H1 (cell line): ENCODE measurements around the gene TMPRSS3. TPM values are rescaled to one million over a fixed set of nuclear protein-coding genes. Genes with fewer than 3 reads are reported as not detected.

Source experiments
- CTCF ChIA-PET: fragments of 300-600 bp; sonication (Branson Sonifier 250); formaldehyde crosslinking; loops from one replicate; lab custom pipeline; 2021; ENCODE audit not compliant: partially characterized antibody; lab: Charles Lee
- POLR2A ChIA-PET: fragments of 300-600 bp; sonication (Branson Sonifier 250); formaldehyde crosslinking; loops from one replicate; lab custom pipeline; 2021; ENCODE audit warnings: inconsistent platforms; ENCODE audit not compliant: partially characterized antibody; lab: Charles Lee
- DNase-seq, 2 experiments: peaks; one replicate each; pipeline versions ENCODE4 v3.0.0 to v3.0.0-alpha.2; 2010 to 2022; ENCODE audit warnings: low spot score in 2 of 2, low read depth in 1 of 2, mixed read lengths in 1 of 2
- FAIRE-seq: peaks from 2 replicates; lab custom pipeline; 2011; peaks lifted over from hg19 to GRCh38; lab: Jason Lieb, UNC
- H2AFZ ChIP-seq: 2 replicates; pipeline ENCODE4 v1.8.1; 2012; ENCODE audit warnings: low read length, inconsistent platforms
- H2AK5ac ChIP-seq: 2 replicates; pipeline ENCODE4 v1.6.1; 2013; ENCODE audit warnings: low read depth, low read length
- H2BK120ac ChIP-seq: replicated peaks from 2 replicates; pipeline ENCODE3; 2013; ENCODE audit warnings: low read depth, low read length, inconsistent platforms
- H2BK12ac ChIP-seq: 2 replicates; pipeline ENCODE4 v1.6.1; 2013; ENCODE audit warnings: low read depth, low read length
- H2BK15ac ChIP-seq: 2 replicates; pipeline ENCODE4 v1.6.1; 2013; ENCODE audit warnings: low read length
- H2BK20ac ChIP-seq: 2 replicates; pipeline ENCODE4 v1.6.1; 2013; ENCODE audit warnings: low read length
- H2BK5ac ChIP-seq: 2 replicates; pipeline ENCODE4 v1.6.1; 2013; ENCODE audit warnings: low read depth, low read length
- H3K14ac ChIP-seq: 2 replicates; pipeline ENCODE4 v1.6.1; 2013; ENCODE audit warnings: inconsistent platforms; ENCODE audit not compliant: insufficient read length
- H3K18ac ChIP-seq: 2 replicates; pipeline ENCODE4 v1.6.1; 2013; ENCODE audit warnings: low read length; ENCODE audit errors: extremely low read depth
- H3K23ac ChIP-seq: 2 replicates; pipeline ENCODE4 v1.6.1; 2013; ENCODE audit warnings: inconsistent platforms; ENCODE audit not compliant: insufficient read length
- H3K23me2 ChIP-seq: 2 replicates; pipeline ENCODE4 v1.6.1; 2013; ENCODE audit warnings: low read depth, low read length
- H3K27ac ChIP-seq: 2 replicates; pipeline ENCODE4 v1.6.1; 2011; ENCODE audit warnings: low read depth, low read length, inconsistent platforms
- H3K27me3 ChIP-seq, 4 experiments: replicated peaks in 1 of 4; 1 replicate in 1 of 4; 2 replicates in 3 of 4; pipeline versions ENCODE4 v1.6.1 to v1.8.1; 2011 to 2013; ENCODE audit warnings: low read length in 3 of 4, mild to moderate bottlenecking in 3 of 4, inconsistent platforms in 2 of 4, mixed read lengths in 2 of 4, moderate library complexity in 1 of 4; ENCODE audit not compliant: control insufficient read depth in 3 of 4, insufficient read depth in 3 of 4; ENCODE audit errors: extremely low read depth in 1 of 4
- H3K36me3 ChIP-seq, 4 experiments: 2 replicates each; pipeline versions ENCODE4 v1.6.1 to v1.8.1; 2011 to 2013; ENCODE audit warnings: mild to moderate bottlenecking in 4 of 4, low read length in 3 of 4, moderate library complexity in 2 of 4, control low read depth in 1 of 4, inconsistent platforms in 1 of 4; ENCODE audit not compliant: insufficient read depth in 4 of 4, control insufficient read depth in 2 of 4
- H3K4ac ChIP-seq: replicated peaks from 2 replicates; pipeline ENCODE3; 2013; ENCODE audit warnings: low read length, low read depth, mixed read lengths, inconsistent platforms; ENCODE audit not compliant: insufficient read length
- H3K4me1 ChIP-seq, 4 experiments: replicated peaks in 1 of 4; 1 replicate in 1 of 4; 2 replicates in 3 of 4; pipeline versions ENCODE4 v1.6.1 to v1.8.1; 2011 to 2013; ENCODE audit warnings: low read length in 3 of 4, inconsistent platforms in 2 of 4, mixed read lengths in 1 of 4; ENCODE audit not compliant: insufficient read depth in 4 of 4, control insufficient read depth in 3 of 4
- H3K4me2 ChIP-seq, 2 experiments: 2 replicates each; pipeline versions ENCODE4 v1.6.1 to v1.8.1; 2011 to 2013; ENCODE audit warnings: low read depth in 2 of 2, low read length in 2 of 2, control low read depth in 1 of 2, inconsistent platforms in 1 of 2, mild to moderate bottlenecking in 1 of 2; ENCODE audit not compliant: insufficient read depth in 1 of 2
- H3K4me3 ChIP-seq, 4 experiments: fragments of 200-600, 300-600 bp in 1 of 4; sonication (generic), shearing (Covaris generic), sonication (Bioruptor Twin) in 1 of 4; 2 replicates each; pipeline versions ENCODE4 v1.5.1 to v1.8.1; 2011 to 2016; ENCODE audit warnings: low read length in 4 of 4, low read depth in 3 of 4, control low read depth in 2 of 4, inconsistent platforms in 2 of 4, mild to moderate bottlenecking in 2 of 4, mixed read lengths in 1 of 4, moderate library complexity in 1 of 4; ENCODE audit not compliant: insufficient read depth in 2 of 4; ENCODE audit errors: extremely low read depth in 1 of 4
- H3K56ac ChIP-seq: replicated peaks from 2 replicates; pipeline ENCODE3; 2013; ENCODE audit warnings: low read depth, mild to moderate bottlenecking, mixed read lengths, low read length, inconsistent platforms; ENCODE audit not compliant: insufficient read length
- H3K79me1 ChIP-seq: 2 replicates; pipeline ENCODE4 v1.6.1; 2013; ENCODE audit warnings: low read depth, low read length, control low read depth
- H3K79me2 ChIP-seq, 2 experiments: 2 replicates each; pipeline versions ENCODE4 v1.6.1 to v1.8.1; 2012 to 2013; ENCODE audit warnings: low read length in 2 of 2, mild to moderate bottlenecking in 2 of 2, inconsistent platforms in 1 of 2; ENCODE audit not compliant: insufficient read depth in 2 of 2, control insufficient read depth in 1 of 2
- H3K9ac ChIP-seq, 4 experiments: replicated peaks in 1 of 4; 1 replicate in 1 of 4; 2 replicates in 3 of 4; pipeline versions ENCODE4 v1.6.1 to v1.8.1; 2011 to 2013; ENCODE audit warnings: low read depth in 3 of 4, low read length in 3 of 4, control low read depth in 2 of 4, mild to moderate bottlenecking in 2 of 4, moderate library complexity in 2 of 4, inconsistent platforms in 1 of 4; ENCODE audit errors: extremely low read depth in 1 of 4
- H3K9me3 ChIP-seq, 2 experiments: 2 replicates each; pipeline versions ENCODE4 v1.6.1 to v1.8.1; 2012 to 2013; ENCODE audit warnings: mild to moderate bottlenecking in 2 of 2, moderate library complexity in 2 of 2, control low read depth in 1 of 2, inconsistent platforms in 1 of 2, low read depth in 1 of 2, low read length in 1 of 2, mixed read lengths in 1 of 2; ENCODE audit not compliant: insufficient read depth in 2 of 2
- H4K20me1 ChIP-seq, 2 experiments: replicated peaks in 1 of 2; 2 replicates each; pipeline versions ENCODE3 to v1.8.1; 2011 to 2013; ENCODE audit warnings: inconsistent platforms in 2 of 2, low read length in 2 of 2, mild to moderate bottlenecking in 1 of 2; ENCODE audit not compliant: insufficient read depth in 2 of 2, control insufficient read depth in 1 of 2
- H4K5ac ChIP-seq: 2 replicates; pipeline ENCODE4 v1.6.1; 2013; ENCODE audit warnings: low read length, low read depth, mixed read lengths, inconsistent platforms; ENCODE audit not compliant: insufficient read length
- H4K8ac ChIP-seq: 2 replicates; pipeline ENCODE4 v1.8.0; 2013; ENCODE audit warnings: mild to moderate bottlenecking, moderate library complexity, low read length, inconsistent platforms; ENCODE audit not compliant: insufficient read depth; ENCODE audit errors: extremely low read depth
- H4K91ac ChIP-seq: replicated peaks from 2 replicates; pipeline ENCODE3; 2013; ENCODE audit warnings: low read length, mixed read lengths, inconsistent platforms; ENCODE audit not compliant: insufficient read length
- KDM1A ChIP-seq: fragments of 200-600, 300-600 bp; sonication (generic); IDR thresholded peaks from 2 replicates; pipeline ENCODE4 v1.7.1; 2016; ENCODE audit warnings: mild to moderate bottlenecking, low read length, borderline replicate concordance
- KDM5A ChIP-seq: fragments of 200-600 bp; IDR thresholded peaks from 2 replicates; pipeline ENCODE4 v1.7.1; 2012; ENCODE audit warnings: mild to moderate bottlenecking, low read length, inconsistent platforms, mixed read lengths
- NRF1 ChIP-seq: IDR thresholded peaks from 2 replicates; pipeline ENCODE4 v1.6.1; 2011; ENCODE audit warnings: mild to moderate bottlenecking, low read depth, low read length, improper control_type of control experiment
- WGBS, 2 experiments: shearing (Covaris generic) in 1 of 2; methylation state at CpG; one replicate each; pipeline versions ENCODE4 v1.1.6 to v1.1.7; 2013 to 2015; ENCODE audit warnings: low lambda C conversion rate in 2 of 2, mixed read lengths in 2 of 2, inconsistent platforms in 1 of 2, low coverage in 1 of 2, missing lambda C conversion rate in 1 of 2; ENCODE audit not compliant: insufficient replicate concordance in 2 of 2, insufficient coverage in 1 of 2, insufficient read length in 1 of 2; ENCODE audit errors: extremely low coverage in 1 of 2, missing lambda C conversion rate in 1 of 2; 5-methylcytosine and 5-hydroxymethylcytosine counted together
- polyA plus RNA-seq, 7 experiments: library from polyadenylated mRNA; depleted of rRNA in 3 of 7; stranded (reverse) in 5 of 7; unstranded in 2 of 7; fragments of >200 nt in 5 of 7; fragments of 200-250 nt in 2 of 7; gene quantifications; 1 replicate in 5 of 7; 2 replicates in 1 of 7; 4 replicates in 1 of 7; pipeline versions ENCODE4 v1.2.1 to v1.2.3, GENCODE V29; 2011 to 2013; ENCODE audit warnings: missing spikeins in 2 of 7, mixed read lengths in 2 of 7
- total RNA-seq: library from RNA; stranded (reverse); fragmentation: NEBNext Ultra II Directional; extraction: Animal tissue kit (Norgen Biotek cat#: 25700); gene quantifications from 2 replicates; pipeline ENCODE4 v1.2.1, GENCODE V29; 2021

The TMPRSS3 gene
- total and polyA plus RNA-seq, 2 of the 8 experiments (the other 6 are each of a cell fraction or from before 2014, with no cell fraction given), result 0.38 TPM; not detected in 1

DNA sequence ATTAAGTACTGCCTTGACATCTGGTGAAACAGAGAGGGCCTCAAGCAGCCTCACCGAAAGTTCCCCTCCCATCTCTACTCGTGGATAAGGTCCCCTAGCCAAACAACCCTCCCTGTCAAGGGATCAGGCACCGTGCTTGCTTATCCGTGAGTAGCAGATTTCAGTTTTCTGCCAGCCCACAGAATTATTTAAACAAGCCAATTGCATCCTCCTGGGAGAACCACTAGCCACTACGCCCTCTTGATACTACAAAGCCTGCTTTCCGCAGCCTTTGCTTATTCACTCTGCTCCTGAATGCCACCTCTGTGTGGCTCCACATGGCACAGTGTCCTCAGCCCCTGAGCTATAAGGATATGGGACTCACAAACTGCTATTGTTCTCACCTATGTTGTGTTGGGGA, 39.2 kb downstream of the TMPRSS3 start:
- Histone ChIP-seq H3K4me3 (no peak overlapping the region), H3K23me2 (no peaks in the 10 kb centered on the region), H2AFZ (no peak overlapping the region), H3K9ac (no peak overlapping the region), H4K8ac (no peak overlapping the region), H4K20me1 (no peaks in the 10 kb centered on the region), H2BK12ac (no peak overlapping the region), H3K27ac (no peak overlapping the region), H3K79me2 (no peaks in the 10 kb centered on the region), H3K56ac (no peak overlapping the region), H3K23ac (no peak overlapping the region), H2BK15ac (no peak overlapping the region), H3K9me3 (peaks cover 8 to 9% of the 10 kb centered on the region in 2 experiments), H2BK5ac (no peak overlapping the region), H3K4me1 (no peaks in the 10 kb centered on the region), H3K4ac (no peak overlapping the region), H3K18ac (no peak overlapping the region), H2BK120ac (no peak overlapping the region), H3K79me1 (no peaks in the 10 kb centered on the region; the same call in 1 of the 2 replicates), H2AK5ac (no peak overlapping the region), H3K4me2 (no peak overlapping the region), H2BK20ac (no peak overlapping the region)
- 56% methylated on average over 6 of the region's 6 CpGs; no CpG with 5 or more reads in 1 of the 2 experiments for WGBS, 2 experiments
- POLR2A ChIA-PET, result no interaction called here
- CTCF ChIA-PET, result interaction anchor here (1.5 to 5.0 kb wide), 2 partner anchors 9 to 18 kb away, joined by 8 to 22 read pairs; no protein-coding TSS in a partner anchor
- TF ChIP-seq KDM1A (no peak), NRF1 (no peak), KDM5A (no peak)
- TF ChIP-seq, all 59 proteins: peak for 0
- FAIRE-seq (no peak), DNase-seq (no peak)
- Histone ChIP-seq H3K14ac (no peak overlapping the region), H3K27me3 (no peaks in the 10 kb centered on the region), H4K91ac (no peak overlapping the region), H4K5ac (no peak overlapping the region), H3K36me3 (no peaks in the 10 kb centered on the region)
